Naive thymus-derived CD4-positive, alpha-beta T cell (primary cell): Measurements from ENCODE around the gene SULT4A1. TPM values are rescaled to one million over a fixed set of nuclear protein-coding genes. Genes with fewer than 3 reads are reported as not detected.

Experiments used
- ATAC-seq: fragments of 150-1000 bp; cut with Tn5 transposase; 2 replicates; pipeline ENCODE4 v1.10.0; 2021; ENCODE audit warnings: mild to moderate bottlenecking, moderate library complexity
- CTCF ChIA-PET: fragments of 350-600 bp; sonication (Branson Sonifier 250); formaldehyde crosslinking; loops from one replicate; lab custom pipeline; 2021; ENCODE audit warnings: antibody characterized with exemption; lab: Charles Lee
- POLR2A ChIA-PET: fragments of 350-600 bp; sonication (Branson Sonifier 250); formaldehyde crosslinking; loops from one replicate; lab custom pipeline; 2021; ENCODE audit warnings: antibody characterized with exemption, inconsistent platforms; lab: Charles Lee
- DNase-seq, 9 donors: peaks; one replicate each; pipeline versions ENCODE4 v3.0.0 to v3.0.0-alpha.2; 2020 to 2022; ENCODE audit warnings: mixed read lengths in 1 of 9
- H3K27ac ChIP-seq: one replicate; pipeline ENCODE4 v1.7.0; 2013; ENCODE audit warnings: mild to moderate bottlenecking, low read depth, low read length, moderate library complexity
- H3K27me3 ChIP-seq, 2 donors: one replicate each; pipeline ENCODE4 v1.7.0; 2013; ENCODE audit warnings: low read length in 2 of 2, mild to moderate bottlenecking in 2 of 2, moderate library complexity in 2 of 2; ENCODE audit not compliant: control insufficient read depth in 2 of 2, insufficient read depth in 2 of 2
- H3K36me3 ChIP-seq, 3 experiments: 1 replicate in 2 of 3; 2 replicates in 1 of 3; pipeline ENCODE4 v1.7.0; 2013; ENCODE audit warnings: low read length in 3 of 3, mild to moderate bottlenecking in 3 of 3, moderate library complexity in 1 of 3; ENCODE audit not compliant: insufficient read depth in 3 of 3, control insufficient read depth in 2 of 3
- H3K4me1 ChIP-seq, 2 donors: one replicate each; pipeline ENCODE4 v1.7.0; 2013; ENCODE audit warnings: low read length in 2 of 2, mild to moderate bottlenecking in 2 of 2, moderate library complexity in 1 of 2; ENCODE audit not compliant: control insufficient read depth in 2 of 2, insufficient read depth in 2 of 2
- H3K4me3 ChIP-seq: 2 replicates; pipeline ENCODE4 v1.7.0; 2013; ENCODE audit warnings: mild to moderate bottlenecking, low read length
- H3K9me3 ChIP-seq, 3 experiments: 1 replicate in 2 of 3; 2 replicates in 1 of 3; pipeline ENCODE4 v1.7.0; 2013; ENCODE audit warnings: low read length in 3 of 3; ENCODE audit not compliant: control insufficient read depth in 2 of 3
- H3K27ac Mint-ChIP-seq, 9 donors: one replicate each; pipeline ENCODE4 v1.8.0; 2020 to 2022; ENCODE audit warnings: mixed read lengths in 9 of 9, mild to moderate bottlenecking in 8 of 9, moderate library complexity in 5 of 9, inconsistent platforms in 2 of 9
- H3K27me3 Mint-ChIP-seq, 5 donors: one replicate each; pipeline ENCODE4 v1.8.0; 2021 to 2022; ENCODE audit warnings: mixed read lengths in 5 of 5, mild to moderate bottlenecking in 1 of 5
- H3K36me3 Mint-ChIP-seq, 5 donors: one replicate each; pipeline ENCODE4 v1.8.0; 2020 to 2022; ENCODE audit warnings: mixed read lengths in 5 of 5, mild to moderate bottlenecking in 3 of 5, inconsistent platforms in 1 of 5
- H3K4me1 Mint-ChIP-seq, 7 donors: one replicate each; pipeline ENCODE4 v1.8.0; 2020 to 2022; ENCODE audit warnings: mixed read lengths in 7 of 7, mild to moderate bottlenecking in 3 of 7, inconsistent platforms in 1 of 7
- H3K4me3 Mint-ChIP-seq, 10 donors: one replicate each; pipeline ENCODE4 v1.8.0; 2020 to 2022; ENCODE audit warnings: mild to moderate bottlenecking in 10 of 10, mixed read lengths in 10 of 10, moderate library complexity in 6 of 10, inconsistent platforms in 2 of 10
- H3K9me3 Mint-ChIP-seq, 11 donors: one replicate each; pipeline ENCODE4 v1.8.0; 2020 to 2022; ENCODE audit warnings: mixed read lengths in 11 of 11, mild to moderate bottlenecking in 4 of 11, inconsistent platforms in 1 of 11, moderate library complexity in 1 of 11
- intact Hi-C, 2 donors: fragments of 100-400 bp; cut with micrococcal nuclease; formaldehyde crosslinking; loops; one replicate each; pipeline ENCODE4 v1.15.1; 2023
- polyA plus RNA-seq, 2 donors: library from polyadenylated mRNA; unstranded; fragments of 300-500 nt; fragmentation: Illumina TruSeq; gene quantifications; one replicate each; pipeline ENCODE4 v1.2.3, GENCODE V29; 2021
- total RNA-seq, 6 experiments: library from RNA in 5 of 6; stranded (reverse) in 5 of 6; gene quantifications; 1 replicate in 5 of 6; 2 replicates in 1 of 6; pipeline ENCODE4 v1.2.3 and lab custom pipeline; 2021 to 2026

SULT4A1 gene
- total and polyA plus RNA-seq, 7 experiments from 2014 or later = not detected

GRCh38 chr22:43831561-43832392 lies 30.5 kb downstream of the SULT4A1 start:
- H3K4me3 Mint-ChIP-seq = no peak overlapping the region
- Histone ChIP-seq H3K27me3 (no peaks in the 10 kb centered on the region), H3K4me1 (no peaks in the 10 kb centered on the region), H3K36me3 (no peaks in the 10 kb centered on the region), H3K27ac (no peak overlapping the region), H3K9me3 (no peaks in the 10 kb centered on the region), H3K4me3 (no peak overlapping the region)
- POLR2A ChIA-PET = no interaction called here
- no peak for ATAC-seq
- peaks cover 0 to 11% (median 8%) of the 10 kb centered on the region in 5 donors for H3K27me3 Mint-ChIP-seq
- no peaks in the 10 kb centered on the region for H3K36me3 Mint-ChIP-seq
- no peak overlapping the region for H3K27ac Mint-ChIP-seq
- CTCF ChIA-PET = no interaction called here
- no peak for DNase-seq
- intact Hi-C loops = no loop called here
- no peaks in the 10 kb centered on the region for H3K9me3 Mint-ChIP-seq
- H3K4me1 Mint-ChIP-seq = peaks cover 0 to 2% (median 0%) of the 10 kb centered on the region in 7 donors

- Histone ChIP-seq H3K9me3 (no peaks in the 10 kb centered on the region), H3K36me3 (no peaks in the 10 kb centered on the region), H3K27me3 (no peaks in the 10 kb centered on the region), H3K27ac (no peak overlapping the region), H3K4me3 (no peak overlapping the region), H3K4me1 (no peaks in the 10 kb centered on the region)
- no peaks in the 10 kb centered on the region for H3K36me3 Mint-ChIP-seq
- H3K27me3 Mint-ChIP-seq = peaks cover 0 to 11% (median 10%) of the 10 kb centered on the region in 5 donors
- no peak for ATAC-seq
- H3K9me3 Mint-ChIP-seq = no peaks in the 10 kb centered on the region
- no peak for DNase-seq
- ChIA-PET CTCF (no interaction called here), POLR2A (no interaction called here)
- peaks cover 0 to 2% (median 0%) of the 10 kb centered on the region in 7 donors for H3K4me1 Mint-ChIP-seq
- no peak overlapping the region for H3K4me3 Mint-ChIP-seq
- intact Hi-C loops = no loop called here
- H3K27ac Mint-ChIP-seq = no peak overlapping the region
Measured at GRCh38 chr22:43830931-43831560, 31.3 kb downstream of the SULT4A1 start.

- H3K4me3 ChIP-seq = no peak overlapping the region
- no peak for DNase-seq
Measured at GRCh38 chr22:43829904-43830851, 32.1 kb downstream of the SULT4A1 start.

GRCh38 chr22:43828998-43829782 lies 33.1 kb downstream of the SULT4A1 start:
- Mint-ChIP-seq H3K4me3 (no peak overlapping the region), H3K27me3 (peaks cover 0 to 25% (median 15%) of the 10 kb centered on the region in 5 donors), H3K4me1 (peaks cover 0 to 2% (median 0%) of the 10 kb centered on the region in 7 donors), H3K36me3 (no peaks in the 10 kb centered on the region), H3K9me3 (no peaks in the 10 kb centered on the region), H3K27ac (no peak overlapping the region)
- DNase-seq (no peak), ATAC-seq (no peak)
- no peak overlapping the region for H3K27ac ChIP-seq
- intact Hi-C loops = no loop called here
- H3K4me1 ChIP-seq = no peaks in the 10 kb centered on the region
- ChIA-PET POLR2A (no interaction called here), CTCF (no interaction called here)
- no peaks in the 10 kb centered on the region for H3K36me3 ChIP-seq
- no peaks in the 10 kb centered on the region for H3K27me3 ChIP-seq
- no peak overlapping the region for H3K4me3 ChIP-seq
- H3K9me3 ChIP-seq = no peaks in the 10 kb centered on the region

More at GRCh38 chr22:43829904-43830851, 32.1 kb downstream of the SULT4A1 start:
- Histone ChIP-seq H3K9me3 (no peaks in the 10 kb centered on the region), H3K27me3 (no peaks in the 10 kb centered on the region), H3K4me1 (no peaks in the 10 kb centered on the region), H3K27ac (no peak overlapping the region), H3K36me3 (no peaks in the 10 kb centered on the region)
- intact Hi-C loops = no loop called here
- ChIA-PET CTCF (no interaction called here), POLR2A (no interaction called here)
- Mint-ChIP-seq H3K27me3 (peaks cover 2 to 19% (median 8%) of the 10 kb centered on the region in 5 donors), H3K4me1 (peaks cover 0 to 2% (median 0%) of the 10 kb centered on the region in 7 donors), H3K36me3 (no peaks in the 10 kb centered on the region), H3K27ac (no peak overlapping the region), H3K9me3 (no peaks in the 10 kb centered on the region), H3K4me3 (no peak overlapping the region)
- ATAC-seq = no peak

- ChIA-PET POLR2A (no interaction called here), CTCF (no interaction called here)
- no peaks in the 10 kb centered on the region for H3K27me3 ChIP-seq
- intact Hi-C loops = no loop called here
- H3K9me3 ChIP-seq = no peaks in the 10 kb centered on the region
- DNase-seq (no peak), ATAC-seq (no peak)
- H3K4me3 Mint-ChIP-seq = no peak overlapping the region
- H3K27me3 Mint-ChIP-seq = peaks cover 0 to 26% (median 16%) of the 10 kb centered on the region in 5 donors
- H3K27ac ChIP-seq = no peak overlapping the region
- no peak overlapping the region for H3K4me3 ChIP-seq
- no peaks in the 10 kb centered on the region for H3K36me3 Mint-ChIP-seq
- no peaks in the 10 kb centered on the region for H3K36me3 ChIP-seq
- peaks cover 0 to 2% (median 0%) of the 10 kb centered on the region in 7 donors for H3K4me1 Mint-ChIP-seq
- no peak overlapping the region for H3K27ac Mint-ChIP-seq
- no peaks in the 10 kb centered on the region for H3K9me3 Mint-ChIP-seq
- no peaks in the 10 kb centered on the region for H3K4me1 ChIP-seq
Measured at GRCh38 chr22:43828725-43828997, 33.7 kb downstream of the SULT4A1 start.
